WTC11 (cell line): ENCODE data around the gene AIMP2. TPM values are rescaled to one million over a fixed set of nuclear protein-coding genes. Genes with fewer than 3 reads are reported as not detected.

Source experiments
- ATAC-seq: fragments of 200-7000 bp; cut with Tn5 transposase; 2 replicates; pipeline ENCODE4 v1.10.0; 2021; ENCODE audit warnings: mild to moderate bottlenecking, moderate library complexity
- CTCF ChIA-PET: fragments of 300-600 bp; sonication (Branson Sonifier 250); formaldehyde crosslinking; loops from one replicate; lab custom pipeline; 2021; ENCODE audit warnings: antibody characterized with exemption; lab: Charles Lee
- POLR2A ChIA-PET: fragments of 350-600 bp; sonication (Branson Sonifier 250); formaldehyde crosslinking; loops from one replicate; lab custom pipeline; 2021; ENCODE audit warnings: antibody characterized with exemption; lab: Charles Lee
- DNase-seq: peaks from one replicate; pipeline ENCODE4 v3.0.0; 2021; ENCODE audit warnings: low spot score
- H3K27ac Mint-ChIP-seq: 2 replicates; pipeline ENCODE4 v1.8.0; 2021; ENCODE audit warnings: mixed read lengths
- H3K27me3 Mint-ChIP-seq: 2 replicates; pipeline ENCODE4 v1.8.0; 2021; ENCODE audit warnings: low read depth, mild to moderate bottlenecking, moderate library complexity, mixed read lengths
- H3K36me3 Mint-ChIP-seq: 2 replicates; pipeline ENCODE4 v1.8.0; 2021; ENCODE audit warnings: mixed read lengths
- H3K4me1 Mint-ChIP-seq: 2 replicates; pipeline ENCODE4 v1.8.0; 2022; ENCODE audit warnings: mixed read lengths
- H3K4me3 Mint-ChIP-seq: 2 replicates; pipeline ENCODE4 v1.8.0; 2021; ENCODE audit warnings: mild to moderate bottlenecking, moderate library complexity, mixed read lengths
- H3K9me3 Mint-ChIP-seq: 2 replicates; pipeline ENCODE4 v1.8.0; 2021; ENCODE audit warnings: mixed read lengths
- FOXK1 ChIP-seq: sonication (generic); formaldehyde crosslinking; IDR thresholded peaks from 2 replicates; pipeline ENCODE4 v1.8.0; 2022; ENCODE audit warnings: mild to moderate bottlenecking, moderate library complexity, missing genetic modification reagents
- FOXP1 ChIP-seq: sonication (generic); formaldehyde crosslinking; IDR thresholded peaks from 2 replicates; pipeline ENCODE4 v1.8.0; 2022; ENCODE audit warnings: missing genetic modification reagents, mild to moderate bottlenecking, moderate library complexity, borderline replicate concordance
- JAZF1 ChIP-seq: fragments of 250-450 bp; sonication (Bioruptor Pico); IDR thresholded peaks from 2 replicates; pipeline ENCODE4 v1.9.0; 2021; ENCODE audit warnings: moderate library complexity, mild to moderate bottlenecking, inconsistent platforms
- RELA ChIP-seq: sonication (generic); formaldehyde crosslinking; IDR thresholded peaks from 2 replicates; pipeline ENCODE4 v1.8.1; 2022; ENCODE audit warnings: missing genetic modification reagents, mild to moderate bottlenecking, borderline replicate concordance
- RORB ChIP-seq: fragments of 250-450 bp; sonication (Bioruptor Pico); IDR thresholded peaks from 2 replicates; pipeline ENCODE4 v1.9.0; 2021; ENCODE audit warnings: mild to moderate bottlenecking
- SMAD4 ChIP-seq: sonication (generic); formaldehyde crosslinking; IDR thresholded peaks from 2 replicates; pipeline ENCODE4 v1.8.0; 2022; ENCODE audit warnings: mild to moderate bottlenecking, missing genetic modification reagents
- ZNF121 ChIP-seq: sonication (generic); formaldehyde crosslinking; IDR thresholded peaks from 2 replicates; pipeline ENCODE4 v1.8.0; 2023; ENCODE audit warnings: missing genetic modification reagents
- total RNA-seq: library from RNA; stranded (reverse); gene quantifications from 3 replicates; pipeline ENCODE4 v1.2.3, GENCODE V29; 2021
- TF ChIP-seq, protein P1 (sequence below): sonication (generic); formaldehyde crosslinking; conservative IDR thresholded peaks from 2 replicates; pipeline ENCODE4 v1.8.1; 2023; ENCODE audit warnings: mild to moderate bottlenecking, low read depth, missing genetic modification reagents, moderate library complexity
- TF ChIP-seq, protein P2 (sequence below): sonication (generic); formaldehyde crosslinking; IDR thresholded peaks from 2 replicates; pipeline ENCODE4 v1.8.1; 2022; ENCODE audit warnings: missing genetic modification reagents, borderline replicate concordance
- TF ChIP-seq, protein P3 (sequence below): fragments of 250-450 bp; sonication (Bioruptor Pico); IDR thresholded peaks from 2 replicates; pipeline ENCODE4 v1.9.0; 2021; ENCODE audit warnings: mild to moderate bottlenecking
- TF ChIP-seq, protein P4 (sequence below): sonication (generic); formaldehyde crosslinking; IDR thresholded peaks from 2 replicates; pipeline ENCODE4 v1.8.0; 2023; ENCODE audit warnings: missing genetic modification reagents, mild to moderate bottlenecking, borderline replicate concordance
- TF ChIP-seq, protein P5 (sequence below): sonication (generic); formaldehyde crosslinking; IDR thresholded peaks from 2 replicates; pipeline ENCODE4 v1.8.1; 2023; ENCODE audit warnings: mild to moderate bottlenecking, moderate library complexity, missing genetic modification reagents
- TF ChIP-seq, protein P6 (sequence below): sonication (generic); formaldehyde crosslinking; IDR thresholded peaks from 2 replicates; pipeline ENCODE4 v1.8.1; 2022; ENCODE audit warnings: low read depth, missing genetic modification reagents, borderline replicate concordance
- TF ChIP-seq, protein P7 (sequence below): sonication (generic); formaldehyde crosslinking; IDR thresholded peaks from 2 replicates; pipeline ENCODE4 v1.8.1; 2023; ENCODE audit warnings: mild to moderate bottlenecking, missing genetic modification reagents
- TF ChIP-seq, protein P8 (sequence below): fragments of 250-450 bp; sonication (Bioruptor Pico); IDR thresholded peaks from 2 replicates; pipeline ENCODE4 v1.9.0; 2021; ENCODE audit warnings: moderate library complexity, mild to moderate bottlenecking, inconsistent platforms, borderline replicate concordance
- TF ChIP-seq, protein P9 (sequence below): sonication (generic); formaldehyde crosslinking; IDR thresholded peaks from 2 replicates; pipeline ENCODE4 v1.8.0; 2023; ENCODE audit warnings: missing genetic modification reagents

Gene AIMP2
- total RNA-seq, 1 experiment from 2014 or later: 63.2 TPM

DNA sequence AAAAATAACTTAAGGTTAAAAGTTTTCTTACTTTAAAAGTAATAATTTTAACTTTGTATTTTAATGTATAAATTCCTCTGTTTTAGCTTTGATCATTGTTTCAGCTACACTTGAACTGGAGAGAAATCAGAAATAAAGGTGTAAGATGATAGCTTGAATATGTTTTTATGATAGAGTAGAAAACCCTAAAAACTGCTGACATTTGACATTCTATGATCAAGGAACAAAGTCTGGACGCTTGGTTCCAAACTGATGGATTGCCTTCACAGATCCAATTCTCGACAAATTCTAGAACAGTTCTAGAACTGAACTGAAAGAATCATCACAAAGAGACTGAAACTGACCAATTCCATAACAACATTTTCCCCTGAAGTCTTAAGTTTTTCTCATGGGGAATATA is 21.9 kb downstream of the AIMP2 start, which contains the start of gene ANKRD61 (continued):
- no peak for TF ChIP-seq JAZF1 (CRISPR knock-in tag)
- TF ChIP-seq, protein P1, sequence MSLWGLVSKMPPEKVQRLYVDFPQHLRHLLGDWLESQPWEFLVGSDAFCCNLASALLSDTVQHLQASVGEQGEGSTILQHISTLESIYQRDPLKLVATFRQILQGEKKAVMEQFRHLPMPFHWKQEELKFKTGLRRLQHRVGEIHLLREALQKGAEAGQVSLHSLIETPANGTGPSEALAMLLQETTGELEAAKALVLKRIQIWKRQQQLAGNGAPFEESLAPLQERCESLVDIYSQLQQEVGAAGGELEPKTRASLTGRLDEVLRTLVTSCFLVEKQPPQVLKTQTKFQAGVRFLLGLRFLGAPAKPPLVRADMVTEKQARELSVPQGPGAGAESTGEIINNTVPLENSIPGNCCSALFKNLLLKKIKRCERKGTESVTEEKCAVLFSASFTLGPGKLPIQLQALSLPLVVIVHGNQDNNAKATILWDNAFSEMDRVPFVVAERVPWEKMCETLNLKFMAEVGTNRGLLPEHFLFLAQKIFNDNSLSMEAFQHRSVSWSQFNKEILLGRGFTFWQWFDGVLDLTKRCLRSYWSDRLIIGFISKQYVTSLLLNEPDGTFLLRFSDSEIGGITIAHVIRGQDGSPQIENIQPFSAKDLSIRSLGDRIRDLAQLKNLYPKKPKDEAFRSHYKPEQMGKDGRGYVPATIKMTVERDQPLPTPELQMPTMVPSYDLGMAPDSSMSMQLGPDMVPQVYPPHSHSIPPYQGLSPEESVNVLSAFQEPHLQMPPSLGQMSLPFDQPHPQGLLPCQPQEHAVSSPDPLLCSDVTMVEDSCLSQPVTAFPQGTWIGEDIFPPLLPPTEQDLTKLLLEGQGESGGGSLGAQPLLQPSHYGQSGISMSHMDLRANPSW: no peak

DNA sequence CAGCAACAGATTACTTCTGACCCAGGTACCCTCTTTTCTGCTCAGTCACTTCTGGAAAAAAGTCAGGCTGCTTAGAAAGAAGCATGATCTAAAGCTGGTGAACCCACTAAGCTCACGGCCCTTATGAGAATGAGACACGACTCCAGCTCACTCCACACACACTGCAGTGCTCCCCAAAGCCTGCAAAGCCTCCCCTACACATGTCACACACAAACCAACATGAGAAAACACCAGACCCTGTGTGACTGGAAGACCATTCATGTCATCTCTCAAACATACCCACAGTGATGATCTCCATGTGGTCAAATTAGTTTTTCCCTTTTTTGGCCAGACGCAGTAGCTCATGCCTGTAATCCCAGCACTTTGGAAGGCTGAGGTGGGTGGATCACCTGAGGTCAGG is 22.5 kb downstream of the AIMP2 start:
- H3K36me3 Mint-ChIP-seq: peaks cover 64% of the 10 kb centered on the region

DNA sequence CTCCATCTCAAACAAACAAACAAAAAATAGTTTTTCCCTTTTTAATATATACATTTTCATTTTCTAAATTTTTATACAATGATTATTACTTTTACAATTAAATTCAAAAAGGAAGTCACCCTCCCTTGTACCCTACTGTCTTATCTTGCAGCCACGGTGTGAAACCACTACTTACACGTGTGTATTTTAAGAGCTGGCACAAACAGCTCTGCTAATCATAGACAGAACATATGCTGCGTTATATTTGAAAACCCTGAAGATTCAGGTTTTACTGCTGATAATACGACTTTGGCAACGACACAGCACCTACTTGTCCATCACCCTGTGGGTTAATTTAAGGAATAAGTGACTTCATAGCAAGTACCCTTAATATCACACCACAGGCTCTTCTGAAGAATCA is 23.1 kb downstream of the AIMP2 start:
- ChIA-PET CTCF (interaction anchor here (1.4 kb wide), 1 partner anchor 175 kb away, joined by 3 read pairs; no protein-coding TSS in a partner anchor), POLR2A (no interaction called here)
- Mint-ChIP-seq H3K9me3 (no peaks in the 10 kb centered on the region), H3K27ac (no peak overlapping the region), H3K4me3 (no peak overlapping the region), H3K27me3 (no peaks in the 10 kb centered on the region), H3K4me1 (no peaks in the 10 kb centered on the region), H3K36me3 (peaks cover 63% of the 10 kb centered on the region)
- DNase-seq (no peak), ATAC-seq (no peak)
- TF ChIP-seq, protein P2, sequence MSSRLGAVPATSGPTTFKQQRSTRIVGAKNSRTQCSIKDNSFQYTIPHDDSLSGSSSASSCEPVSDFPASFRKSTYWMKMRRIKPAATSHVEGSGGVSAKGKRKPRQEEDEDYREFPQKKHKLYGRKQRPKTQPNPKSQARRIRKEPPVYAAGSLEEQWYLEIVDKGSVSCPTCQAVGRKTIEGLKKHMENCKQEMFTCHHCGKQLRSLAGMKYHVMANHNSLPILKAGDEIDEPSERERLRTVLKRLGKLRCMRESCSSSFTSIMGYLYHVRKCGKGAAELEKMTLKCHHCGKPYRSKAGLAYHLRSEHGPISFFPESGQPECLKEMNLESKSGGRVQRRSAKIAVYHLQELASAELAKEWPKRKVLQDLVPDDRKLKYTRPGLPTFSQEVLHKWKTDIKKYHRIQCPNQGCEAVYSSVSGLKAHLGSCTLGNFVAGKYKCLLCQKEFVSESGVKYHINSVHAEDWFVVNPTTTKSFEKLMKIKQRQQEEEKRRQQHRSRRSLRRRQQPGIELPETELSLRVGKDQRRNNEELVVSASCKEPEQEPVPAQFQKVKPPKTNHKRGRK (CRISPR knock-in tag): no peak
- TF ChIP-seq RELA (CRISPR knock-in tag) (no peak), ZNF121 (no peak), RORB (no peak), SMAD4 (no peak), FOXK1 (CRISPR knock-in tag) (no peak), FOXP1 (no peak)
- TF ChIP-seq, protein P3, sequence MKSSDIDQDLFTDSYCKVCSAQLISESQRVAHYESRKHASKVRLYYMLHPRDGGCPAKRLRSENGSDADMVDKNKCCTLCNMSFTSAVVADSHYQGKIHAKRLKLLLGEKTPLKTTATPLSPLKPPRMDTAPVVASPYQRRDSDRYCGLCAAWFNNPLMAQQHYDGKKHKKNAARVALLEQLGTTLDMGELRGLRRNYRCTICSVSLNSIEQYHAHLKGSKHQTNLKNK (CRISPR knock-in tag): no peak
- TF ChIP-seq, protein P4, sequence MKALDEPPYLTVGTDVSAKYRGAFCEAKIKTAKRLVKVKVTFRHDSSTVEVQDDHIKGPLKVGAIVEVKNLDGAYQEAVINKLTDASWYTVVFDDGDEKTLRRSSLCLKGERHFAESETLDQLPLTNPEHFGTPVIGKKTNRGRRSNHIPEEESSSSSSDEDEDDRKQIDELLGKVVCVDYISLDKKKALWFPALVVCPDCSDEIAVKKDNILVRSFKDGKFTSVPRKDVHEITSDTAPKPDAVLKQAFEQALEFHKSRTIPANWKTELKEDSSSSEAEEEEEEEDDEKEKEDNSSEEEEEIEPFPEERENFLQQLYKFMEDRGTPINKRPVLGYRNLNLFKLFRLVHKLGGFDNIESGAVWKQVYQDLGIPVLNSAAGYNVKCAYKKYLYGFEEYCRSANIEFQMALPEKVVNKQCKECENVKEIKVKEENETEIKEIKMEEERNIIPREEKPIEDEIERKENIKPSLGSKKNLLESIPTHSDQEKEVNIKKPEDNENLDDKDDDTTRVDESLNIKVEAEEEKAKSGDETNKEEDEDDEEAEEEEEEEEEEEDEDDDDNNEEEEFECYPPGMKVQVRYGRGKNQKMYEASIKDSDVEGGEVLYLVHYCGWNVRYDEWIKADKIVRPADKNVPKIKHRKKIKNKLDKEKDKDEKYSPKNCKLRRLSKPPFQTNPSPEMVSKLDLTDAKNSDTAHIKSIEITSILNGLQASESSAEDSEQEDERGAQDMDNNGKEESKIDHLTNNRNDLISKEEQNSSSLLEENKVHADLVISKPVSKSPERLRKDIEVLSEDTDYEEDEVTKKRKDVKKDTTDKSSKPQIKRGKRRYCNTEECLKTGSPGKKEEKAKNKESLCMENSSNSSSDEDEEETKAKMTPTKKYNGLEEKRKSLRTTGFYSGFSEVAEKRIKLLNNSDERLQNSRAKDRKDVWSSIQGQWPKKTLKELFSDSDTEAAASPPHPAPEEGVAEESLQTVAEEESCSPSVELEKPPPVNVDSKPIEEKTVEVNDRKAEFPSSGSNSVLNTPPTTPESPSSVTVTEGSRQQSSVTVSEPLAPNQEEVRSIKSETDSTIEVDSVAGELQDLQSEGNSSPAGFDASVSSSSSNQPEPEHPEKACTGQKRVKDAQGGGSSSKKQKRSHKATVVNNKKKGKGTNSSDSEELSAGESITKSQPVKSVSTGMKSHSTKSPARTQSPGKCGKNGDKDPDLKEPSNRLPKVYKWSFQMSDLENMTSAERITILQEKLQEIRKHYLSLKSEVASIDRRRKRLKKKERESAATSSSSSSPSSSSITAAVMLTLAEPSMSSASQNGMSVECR (CRISPR knock-in tag): no peak
- TF ChIP-seq, protein P5, sequence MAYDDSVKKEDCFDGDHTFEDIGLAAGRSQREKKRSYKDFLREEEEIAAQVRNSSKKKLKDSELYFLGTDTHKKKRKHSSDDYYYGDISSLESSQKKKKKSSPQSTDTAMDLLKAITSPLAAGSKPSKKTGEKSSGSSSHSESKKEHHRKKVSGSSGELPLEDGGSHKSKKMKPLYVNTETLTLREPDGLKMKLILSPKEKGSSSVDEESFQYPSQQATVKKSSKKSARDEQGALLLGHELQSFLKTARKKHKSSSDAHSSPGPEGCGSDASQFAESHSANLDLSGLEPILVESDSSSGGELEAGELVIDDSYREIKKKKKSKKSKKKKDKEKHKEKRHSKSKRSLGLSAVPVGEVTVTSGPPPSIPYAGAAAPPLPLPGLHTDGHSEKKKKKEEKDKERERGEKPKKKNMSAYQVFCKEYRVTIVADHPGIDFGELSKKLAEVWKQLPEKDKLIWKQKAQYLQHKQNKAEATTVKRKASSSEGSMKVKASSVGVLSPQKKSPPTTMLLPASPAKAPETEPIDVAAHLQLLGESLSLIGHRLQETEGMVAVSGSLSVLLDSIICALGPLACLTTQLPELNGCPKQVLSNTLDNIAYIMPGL (CRISPR knock-in tag): no peak
- TF ChIP-seq, protein P6, sequence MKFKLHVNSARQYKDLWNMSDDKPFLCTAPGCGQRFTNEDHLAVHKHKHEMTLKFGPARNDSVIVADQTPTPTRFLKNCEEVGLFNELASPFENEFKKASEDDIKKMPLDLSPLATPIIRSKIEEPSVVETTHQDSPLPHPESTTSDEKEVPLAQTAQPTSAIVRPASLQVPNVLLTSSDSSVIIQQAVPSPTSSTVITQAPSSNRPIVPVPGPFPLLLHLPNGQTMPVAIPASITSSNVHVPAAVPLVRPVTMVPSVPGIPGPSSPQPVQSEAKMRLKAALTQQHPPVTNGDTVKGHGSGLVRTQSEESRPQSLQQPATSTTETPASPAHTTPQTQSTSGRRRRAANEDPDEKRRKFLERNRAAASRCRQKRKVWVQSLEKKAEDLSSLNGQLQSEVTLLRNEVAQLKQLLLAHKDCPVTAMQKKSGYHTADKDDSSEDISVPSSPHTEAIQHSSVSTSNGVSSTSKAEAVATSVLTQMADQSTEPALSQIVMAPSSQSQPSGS (CRISPR knock-in tag): no peak
- TF ChIP-seq, protein P7, sequence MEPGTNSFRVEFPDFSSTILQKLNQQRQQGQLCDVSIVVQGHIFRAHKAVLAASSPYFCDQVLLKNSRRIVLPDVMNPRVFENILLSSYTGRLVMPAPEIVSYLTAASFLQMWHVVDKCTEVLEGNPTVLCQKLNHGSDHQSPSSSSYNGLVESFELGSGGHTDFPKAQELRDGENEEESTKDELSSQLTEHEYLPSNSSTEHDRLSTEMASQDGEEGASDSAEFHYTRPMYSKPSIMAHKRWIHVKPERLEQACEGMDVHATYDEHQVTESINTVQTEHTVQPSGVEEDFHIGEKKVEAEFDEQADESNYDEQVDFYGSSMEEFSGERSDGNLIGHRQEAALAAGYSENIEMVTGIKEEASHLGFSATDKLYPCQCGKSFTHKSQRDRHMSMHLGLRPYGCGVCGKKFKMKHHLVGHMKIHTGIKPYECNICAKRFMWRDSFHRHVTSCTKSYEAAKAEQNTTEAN (CRISPR knock-in tag): no peak
- TF ChIP-seq, protein P8, sequence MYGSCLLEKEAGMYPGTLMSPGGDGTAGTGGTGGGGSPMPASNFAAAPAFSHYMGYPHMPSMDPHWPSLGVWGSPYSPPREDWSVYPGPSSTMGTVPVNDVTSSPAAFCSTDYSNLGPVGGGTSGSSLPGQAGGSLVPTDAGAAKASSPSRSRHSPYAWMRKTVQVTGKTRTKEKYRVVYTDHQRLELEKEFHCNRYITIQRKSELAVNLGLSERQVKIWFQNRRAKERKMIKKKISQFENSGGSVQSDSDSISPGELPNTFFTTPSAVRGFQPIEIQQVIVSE: no peak

More for the DNA sequence above, 22.5 kb downstream of the AIMP2 start:
- Mint-ChIP-seq H3K4me1 (no peaks in the 10 kb centered on the region; the same call in 1 of the 2 replicates), H3K9me3 (no peaks in the 10 kb centered on the region), H3K27me3 (no peaks in the 10 kb centered on the region), H3K4me3 (no peak overlapping the region), H3K27ac (0 out of 2 replicates have a peak overlapping the region, but pooled peaks have one; percentile 6)
- ATAC-seq (no peak), DNase-seq (no peak)
- TF ChIP-seq, protein P9, sequence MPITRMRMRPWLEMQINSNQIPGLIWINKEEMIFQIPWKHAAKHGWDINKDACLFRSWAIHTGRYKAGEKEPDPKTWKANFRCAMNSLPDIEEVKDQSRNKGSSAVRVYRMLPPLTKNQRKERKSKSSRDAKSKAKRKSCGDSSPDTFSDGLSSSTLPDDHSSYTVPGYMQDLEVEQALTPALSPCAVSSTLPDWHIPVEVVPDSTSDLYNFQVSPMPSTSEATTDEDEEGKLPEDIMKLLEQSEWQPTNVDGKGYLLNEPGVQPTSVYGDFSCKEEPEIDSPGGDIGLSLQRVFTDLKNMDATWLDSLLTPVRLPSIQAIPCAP (CRISPR knock-in tag): no peak
- POLR2A ChIA-PET: no interaction called here
- CTCF ChIA-PET: interaction anchor here (1.4 kb wide), 1 partner anchor 175 kb away, joined by 3 read pairs; no protein-coding TSS in a partner anchor
